HUES6 (cell line): ENCODE results near the gene MUC3A.
"Not testable (repeated sequence)": the region's sequence is repeated elsewhere in the genome, so short reads cannot be mapped to it uniquely, and the experiment has no call there.

Experiments used
- H3K27ac ChIP-seq: 2 replicates; pipeline ENCODE4 v1.7.0; 2013; ENCODE audit warnings: low read depth, mild to moderate bottlenecking, low read length, inconsistent platforms
- H3K27me3 ChIP-seq: 2 replicates; pipeline ENCODE4 v1.6.1; 2013; ENCODE audit warnings: low read length; ENCODE audit not compliant: control insufficient read depth, insufficient read depth
- H3K36me3 ChIP-seq: 2 replicates; pipeline ENCODE4 v1.6.1; 2013; ENCODE audit warnings: low read length; ENCODE audit not compliant: control insufficient read depth, insufficient read depth
- H3K4me1 ChIP-seq: 2 replicates; pipeline ENCODE4 v1.6.1; 2013; ENCODE audit warnings: low read length; ENCODE audit not compliant: control insufficient read depth, insufficient read depth
- H3K4me3 ChIP-seq: 2 replicates; pipeline ENCODE4 v1.5.1; 2013; ENCODE audit warnings: low read depth, low read length
- H3K9ac ChIP-seq: one replicate; pipeline ENCODE4 v1.6.1; 2013; ENCODE audit warnings: mild to moderate bottlenecking, low read length
- H3K9me3 ChIP-seq: 2 replicates; pipeline ENCODE4 v1.6.1; 2013; ENCODE audit warnings: low read depth, low read length; ENCODE audit not compliant: control insufficient read depth, insufficient read depth

MUC3A gene, protein sequence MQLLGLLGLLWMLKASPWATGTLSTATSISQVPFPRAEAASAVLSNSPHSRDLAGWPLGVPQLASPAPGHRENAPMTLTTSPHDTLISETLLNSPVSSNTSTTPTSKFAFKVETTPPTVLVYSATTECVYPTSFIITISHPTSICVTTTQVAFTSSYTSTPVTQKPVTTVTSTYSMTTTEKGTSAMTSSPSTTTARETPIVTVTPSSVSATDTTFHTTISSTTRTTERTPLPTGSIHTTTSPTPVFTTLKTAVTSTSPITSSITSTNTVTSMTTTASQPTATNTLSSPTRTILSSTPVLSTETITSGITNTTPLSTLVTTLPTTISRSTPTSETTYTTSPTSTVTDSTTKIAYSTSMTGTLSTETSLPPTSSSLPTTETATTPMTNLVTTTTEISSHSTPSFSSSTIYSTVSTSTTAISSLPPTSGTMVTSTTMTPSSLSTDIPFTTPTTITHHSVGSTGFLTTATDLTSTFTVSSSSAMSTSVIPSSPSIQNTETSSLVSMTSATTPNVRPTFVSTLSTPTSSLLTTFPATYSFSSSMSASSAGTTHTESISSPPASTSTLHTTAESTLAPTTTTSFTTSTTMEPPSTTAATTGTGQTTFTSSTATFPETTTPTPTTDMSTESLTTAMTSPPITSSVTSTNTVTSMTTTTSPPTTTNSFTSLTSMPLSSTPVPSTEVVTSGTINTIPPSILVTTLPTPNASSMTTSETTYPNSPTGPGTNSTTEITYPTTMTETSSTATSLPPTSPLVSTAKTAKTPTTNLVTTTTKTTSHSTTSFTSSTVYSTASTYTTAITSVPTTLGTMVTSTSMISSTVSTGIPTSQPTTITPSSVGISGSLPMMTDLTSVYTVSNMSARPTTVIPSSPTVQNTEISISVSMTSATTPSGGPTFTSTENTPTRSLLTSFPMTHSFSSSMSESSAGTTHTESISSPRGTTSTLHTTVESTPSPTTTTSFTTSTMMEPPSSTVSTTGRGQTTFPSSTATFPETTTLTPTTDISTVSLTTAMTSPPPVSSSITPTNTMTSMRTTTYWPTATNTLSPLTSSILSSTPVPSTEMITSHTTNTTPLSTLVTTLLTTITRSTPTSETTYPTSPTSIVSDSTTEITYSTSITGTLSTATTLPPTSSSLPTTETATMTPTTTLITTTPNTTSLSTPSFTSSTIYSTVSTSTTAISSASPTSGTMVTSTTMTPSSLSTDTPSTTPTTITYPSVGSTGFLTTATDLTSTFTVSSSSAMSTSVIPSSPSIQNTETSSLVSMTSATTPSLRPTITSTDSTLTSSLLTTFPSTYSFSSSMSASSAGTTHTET (N-terminal part only)

DNA sequence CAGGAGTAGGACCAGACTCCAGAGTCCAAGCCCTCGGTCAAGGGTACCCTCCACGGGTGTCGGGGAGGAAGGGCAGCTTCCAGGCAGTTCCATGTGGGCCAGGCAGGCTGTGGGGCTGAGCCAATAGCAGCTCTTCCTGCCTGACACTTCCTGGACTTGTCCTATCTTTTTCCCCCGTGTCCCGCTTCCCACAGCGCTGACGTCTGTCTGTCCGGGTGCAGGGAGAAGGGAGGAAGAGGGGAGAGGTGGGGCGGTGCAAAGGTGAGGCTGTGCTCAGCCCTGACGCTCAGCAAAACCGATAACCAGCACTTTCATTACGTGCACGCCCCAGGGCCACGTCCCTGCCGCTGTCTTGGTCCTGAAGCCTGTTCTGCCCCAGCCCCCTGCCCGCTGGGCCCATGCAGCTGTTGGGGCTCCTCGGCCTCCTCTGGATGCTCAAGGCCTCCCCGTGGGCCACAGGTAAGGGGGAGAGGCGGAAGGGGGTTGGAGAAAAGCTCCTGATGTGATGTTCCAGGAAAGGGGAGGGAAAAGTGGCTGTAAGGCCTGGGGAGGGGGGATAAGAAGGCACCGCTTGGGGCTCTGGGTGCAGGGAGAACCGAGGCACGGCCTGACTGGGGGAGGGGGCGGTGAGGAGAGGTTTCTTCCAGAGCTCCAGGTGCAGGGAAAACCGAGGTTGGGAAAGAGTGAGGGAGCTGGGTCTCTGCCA is at the start of gene MUC3A:
Gene MUC3A, plus strand, starts transcription at position 308 of the 706 bp plus-strand sequence. Its CDS starts 91 bp downstream, at position 399.
- H3K4me1 ChIP-seq: peaks cover 32% of the 10 kb centered on the region
- peak within 1 kb of the TSS; percentile 39 for H3K9ac ChIP-seq
- H3K36me3 ChIP-seq: peaks cover 5% of the 10 kb centered on the region; the same call in 1 of the 2 replicates
- H3K27ac ChIP-seq: no peak within 1 kb of the TSS; the same call in 1 of the 2 replicates
- peaks cover 6% of the 10 kb centered on the region; the same call in 1 of the 2 replicates for H3K9me3 ChIP-seq
- peak within 1 kb of the TSS; percentile 19 for H3K4me3 ChIP-seq
- H3K27me3 ChIP-seq: peaks cover 2% of the 10 kb centered on the region; the same call in 1 of the 2 replicates

DNA sequence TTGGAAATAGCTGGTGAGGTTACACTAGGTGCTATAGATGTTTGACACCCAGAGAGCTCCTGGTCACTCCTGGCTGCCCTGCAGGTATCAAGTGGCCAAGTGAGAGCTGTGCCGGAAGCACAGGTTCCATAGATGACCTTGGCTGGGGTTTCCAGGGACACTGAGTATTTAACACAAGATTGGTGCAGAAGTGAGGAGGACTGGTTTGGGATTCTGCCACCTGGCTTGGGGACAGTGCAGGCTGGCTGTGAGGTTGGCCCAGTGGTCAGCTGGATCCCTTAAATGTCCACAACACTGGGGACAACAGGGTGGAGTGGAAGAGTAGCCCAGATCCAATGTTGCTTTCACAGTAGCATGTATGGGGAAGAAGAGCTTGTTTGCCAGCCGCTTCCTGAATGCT is 48.4 kb upstream of the MUC3A start:
- Histone ChIP-seq H3K4me3 (no peak overlapping the region), H3K9ac (no peak overlapping the region), H3K9me3 (no peaks in the 10 kb centered on the region), H3K27me3 (peaks cover 14% of the 10 kb centered on the region), H3K4me1 (peaks cover 8% of the 10 kb centered on the region), H3K27ac (no peak overlapping the region), H3K36me3 (no peaks in the 10 kb centered on the region)

DNA sequence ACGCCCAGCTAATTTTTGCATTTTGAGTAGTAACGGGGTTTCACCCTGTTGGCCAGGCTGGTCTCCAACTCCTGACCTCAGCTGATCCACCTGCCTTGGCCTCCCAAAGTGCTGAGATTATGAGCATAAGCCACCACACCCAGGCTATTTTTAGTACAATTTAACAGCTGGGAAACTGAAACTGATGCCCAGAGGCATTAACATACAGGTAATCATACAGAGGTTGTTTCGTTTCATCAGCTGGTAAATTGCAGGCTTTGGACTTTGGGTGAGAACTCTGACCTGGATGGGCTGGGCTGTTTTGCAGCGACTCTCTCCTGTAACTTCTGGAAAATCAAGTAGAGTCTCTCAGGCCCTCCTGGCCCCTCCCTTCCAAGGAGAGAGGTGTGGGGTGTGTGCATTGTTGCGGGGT is 47.4 kb upstream of the MUC3A start:
- no peak overlapping the region for H3K27ac ChIP-seq
- no peaks in the 10 kb centered on the region for H3K36me3 ChIP-seq
- 0 out of 2 replicates have a peak, but pooled peaks cover 3% of the 10 kb centered on the region for H3K9me3 ChIP-seq
- H3K4me3 ChIP-seq: no peak overlapping the region
- H3K9ac ChIP-seq: no peak overlapping the region
- H3K4me1 ChIP-seq: peaks cover 2% of the 10 kb centered on the region; the same call in 1 of the 2 replicates
- H3K27me3 ChIP-seq: peaks cover 5% of the 10 kb centered on the region; the same call in 1 of the 2 replicates

DNA sequence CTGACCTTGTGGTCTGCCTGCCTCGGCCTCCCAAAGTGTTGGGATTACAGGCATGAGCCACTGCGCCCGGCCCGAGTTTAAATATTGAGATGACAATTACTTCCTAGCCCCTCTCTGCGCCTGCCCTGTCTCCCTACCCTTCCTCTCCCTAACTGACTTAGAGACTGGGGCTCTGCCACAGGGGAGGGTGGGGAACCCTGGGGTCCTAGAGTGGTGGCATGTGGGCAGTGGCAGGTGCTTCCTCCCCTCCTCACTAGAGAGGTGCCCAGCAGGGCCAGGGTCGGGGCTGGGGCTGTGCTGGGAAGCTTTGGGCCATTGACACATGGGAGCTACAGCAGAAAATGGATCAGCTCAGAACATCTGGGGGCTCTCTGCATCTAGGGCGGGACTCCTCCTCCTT is 46.7 kb upstream of the MUC3A start:
- 0 out of 2 replicates have a peak, but pooled peaks cover 3% of the 10 kb centered on the region for H3K9me3 ChIP-seq
- H3K27me3 ChIP-seq: peaks cover 3% of the 10 kb centered on the region; the same call in 1 of the 2 replicates
- H3K9ac ChIP-seq: no peak overlapping the region
- no peaks in the 10 kb centered on the region for H3K36me3 ChIP-seq
- H3K4me3 ChIP-seq: no peak overlapping the region
- no peaks in the 10 kb centered on the region for H3K4me1 ChIP-seq
- no peak overlapping the region for H3K27ac ChIP-seq

DNA sequence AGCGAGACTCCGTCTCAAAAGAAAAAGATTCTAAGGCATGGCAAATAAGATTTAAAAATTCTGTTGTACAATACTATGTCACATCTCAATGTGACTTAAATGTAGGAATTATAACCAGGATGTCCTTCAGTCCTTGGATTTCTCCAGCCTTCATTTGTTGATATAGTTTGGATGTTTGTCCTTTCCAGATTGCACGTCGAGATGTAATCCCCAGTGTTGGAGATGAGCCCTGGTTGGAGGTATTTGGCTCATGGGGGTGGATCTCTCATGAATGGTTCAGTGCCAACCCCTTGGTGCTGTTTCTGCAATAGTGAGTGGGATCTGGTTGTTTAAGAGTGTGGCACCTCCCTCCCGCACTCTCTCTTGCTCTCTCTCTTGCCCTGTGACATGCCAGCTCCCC is 40.8 kb upstream of the MUC3A start:
- Histone ChIP-seq H3K36me3 (no peaks in the 10 kb centered on the region), H3K9me3 (peaks cover 8% of the 10 kb centered on the region; the same call in 1 of the 2 replicates), H3K4me1 (no peaks in the 10 kb centered on the region), H3K27me3 (no peaks in the 10 kb centered on the region), H3K4me3 (no peak overlapping the region), H3K9ac (no peak overlapping the region), H3K27ac (no peak overlapping the region)

DNA sequence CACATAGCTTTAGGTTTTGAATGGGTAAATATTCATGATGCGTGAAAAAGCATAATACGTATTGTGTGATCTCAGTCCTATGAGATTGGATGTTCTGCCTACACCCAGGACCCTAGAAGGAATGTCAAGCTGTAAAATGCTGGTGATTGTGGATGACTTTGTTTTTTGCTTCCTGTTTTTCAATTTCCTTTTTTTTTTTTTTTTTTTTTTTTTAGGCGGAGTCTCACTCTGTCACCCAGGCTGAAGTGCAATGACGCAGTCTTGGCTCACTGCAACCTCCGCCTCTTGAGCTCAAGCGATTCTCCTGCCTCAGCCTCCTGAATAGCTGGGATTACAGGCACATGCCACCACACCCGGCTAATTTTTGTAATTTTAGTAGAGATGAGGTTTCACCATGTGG is 38.9 kb upstream of the MUC3A start:
- not testable (repeated sequence) for H3K4me1 ChIP-seq, H3K9me3 ChIP-seq, H3K4me3 ChIP-seq, H3K36me3 ChIP-seq, H3K9ac ChIP-seq, H3K27ac ChIP-seq, H3K27me3 ChIP-seq

DNA sequence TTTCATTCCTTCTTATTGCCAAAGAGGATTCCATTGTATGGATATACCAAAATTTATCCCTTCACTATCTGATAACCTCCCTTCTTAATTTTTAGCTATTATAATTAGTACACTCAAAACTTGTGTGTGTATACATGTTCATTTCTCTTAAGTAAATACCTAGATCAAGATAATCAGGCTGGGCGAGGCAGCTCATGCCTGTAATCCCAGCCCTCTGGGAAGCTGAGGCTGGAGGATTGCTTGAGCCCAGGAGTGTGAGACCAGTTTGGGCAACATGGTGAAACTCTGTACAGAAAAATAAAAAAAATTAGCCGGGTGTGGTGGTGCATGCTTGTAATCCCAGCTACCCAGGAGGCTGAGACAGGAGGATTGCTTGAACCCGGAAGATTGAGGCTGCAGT is 37.9 kb upstream of the MUC3A start:
- Histone ChIP-seq H3K27me3 (no peaks in the 10 kb centered on the region), H3K9me3 (peaks cover 5% of the 10 kb centered on the region; the same call in 1 of the 2 replicates), H3K36me3 (no peaks in the 10 kb centered on the region), H3K4me1 (no peaks in the 10 kb centered on the region), H3K9ac (no peak overlapping the region), H3K4me3 (no peak overlapping the region), H3K27ac (no peak overlapping the region)

DNA sequence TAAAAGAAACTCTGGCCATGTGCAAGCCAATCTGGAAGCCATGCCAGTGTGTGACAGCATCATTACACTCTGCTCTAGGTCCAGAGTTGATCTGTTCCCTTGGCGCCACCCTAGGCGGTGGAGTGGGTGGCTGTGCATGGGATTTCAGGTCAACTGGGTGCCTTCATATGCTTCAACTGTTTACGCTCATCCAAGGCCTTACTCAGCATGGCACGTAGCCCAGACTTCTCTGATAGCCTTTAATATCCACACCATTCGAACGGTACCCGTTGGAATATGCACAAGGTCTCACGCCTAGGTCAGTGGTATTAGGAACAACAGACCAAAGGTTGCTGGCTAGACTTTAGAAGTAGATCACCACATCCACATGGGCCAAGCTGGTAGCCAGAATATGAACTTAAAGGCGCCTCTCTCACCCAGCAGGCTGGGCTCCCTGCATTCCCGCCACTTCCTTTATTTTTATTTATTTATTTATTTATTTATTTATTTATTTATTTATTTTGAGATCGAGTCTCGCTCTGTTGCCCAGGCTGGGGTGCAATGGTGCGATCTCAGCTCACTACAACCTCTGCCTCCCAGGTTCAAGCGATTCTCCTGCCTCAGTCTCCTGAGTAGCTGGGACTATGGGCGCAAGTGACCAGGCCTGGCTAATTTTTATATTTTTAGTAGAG is 35.0 kb upstream of the MUC3A start:
- no peak overlapping the region for H3K27ac ChIP-seq
- no peaks in the 10 kb centered on the region for H3K36me3 ChIP-seq
- no peaks in the 10 kb centered on the region for H3K4me1 ChIP-seq
- no peaks in the 10 kb centered on the region for H3K9me3 ChIP-seq
- no peak overlapping the region for H3K9ac ChIP-seq
- H3K27me3 ChIP-seq: no peaks in the 10 kb centered on the region
- no peak overlapping the region for H3K4me3 ChIP-seq

DNA sequence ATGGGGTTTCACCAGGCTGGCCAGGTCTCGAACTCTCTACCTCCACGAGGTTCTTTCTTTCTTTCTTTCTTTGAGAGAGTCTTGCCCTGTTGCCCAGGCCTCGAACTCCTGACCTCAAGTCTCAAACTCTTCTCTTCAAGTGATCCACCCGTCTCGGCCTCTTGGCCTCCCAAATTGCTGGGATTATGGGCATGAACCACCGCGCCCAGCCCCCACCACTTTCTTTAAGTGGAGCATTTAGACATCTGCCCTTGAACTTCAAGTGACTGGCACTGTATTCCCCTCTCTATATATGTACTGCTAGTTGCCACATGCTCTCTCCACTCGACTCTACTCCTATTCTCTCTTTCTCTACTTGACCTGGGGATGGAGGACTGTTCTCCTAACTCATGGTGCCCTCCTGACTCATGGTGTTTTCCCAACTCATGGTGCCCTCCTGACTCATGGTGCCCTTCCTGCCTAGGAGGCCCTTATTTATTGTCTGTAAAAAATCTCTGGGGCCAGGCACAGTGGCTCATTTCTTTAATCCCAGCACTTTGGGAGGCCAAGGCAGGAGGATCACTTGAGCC is 34.4 kb upstream of the MUC3A start:
- no peaks in the 10 kb centered on the region for H3K4me1 ChIP-seq
- no peak overlapping the region for H3K27ac ChIP-seq
- no peaks in the 10 kb centered on the region for H3K9me3 ChIP-seq
- H3K36me3 ChIP-seq: no peaks in the 10 kb centered on the region
- H3K9ac ChIP-seq: no peak overlapping the region
- H3K27me3 ChIP-seq: no peaks in the 10 kb centered on the region
- no peak overlapping the region for H3K4me3 ChIP-seq
